PC-3 (cell line): ENCODE measurements around the gene FAS. TPM values are rescaled to one million over a fixed set of nuclear protein-coding genes. Genes with fewer than 3 reads are reported as not detected.

Source experiments
- ATAC-seq: fragments of 200-7000 bp; cut with Tn5 transposase; 2 replicates; pipeline ENCODE4 v1.9.1; 2020; ENCODE audit warnings: mild to moderate bottlenecking, moderate library complexity
- Bru-seq: library from RNA; stranded (reverse); fragments of 400-500 nt; gene quantifications from one replicate; lab custom pipeline; 2021; lab: Mats Ljungman, UMichigan
- BruChase-seq, 2 experiments: library from RNA; stranded (reverse); fragments of 400-500 nt; gene quantifications; one replicate each; lab custom pipeline; 2021; lab: Mats Ljungman, UMichigan
- BruUV-seq: library from RNA; stranded (reverse); fragments of 400-500 nt; replicated peaks from 2 replicates; lab custom pipeline; 2021; lab: Mats Ljungman, UMichigan
- CTCF ChIA-PET: fragments of 300-600 bp; sonication (Branson Sonifier 250); formaldehyde crosslinking; loops from one replicate; lab custom pipeline; 2022; ENCODE audit warnings: antibody characterized with exemption; lab: Charles Lee
- POLR2A ChIA-PET: fragments of 300-600 bp; sonication (Branson Sonifier 250); formaldehyde crosslinking; loops from one replicate; lab custom pipeline; 2022; ENCODE audit warnings: antibody characterized with exemption; ENCODE audit not compliant: unreplicated experiment; lab: Charles Lee
- DNase-seq: peaks from one replicate; pipeline ENCODE4 v3.0.0-alpha.2; 2015
- H2AFZ ChIP-seq: fragments of 300-600 bp; sonication (generic); 2 replicates; pipeline ENCODE4 v1.6.0; 2016; ENCODE audit warnings: antibody characterized with exemption, low read length
- H3F3A ChIP-seq: fragments of 300-600 bp; sonication (generic); one replicate; pipeline ENCODE4 v1.6.0; 2017; ENCODE audit warnings: antibody characterized with exemption, low read length, control low read depth, mild to moderate bottlenecking; ENCODE audit not compliant: unreplicated experiment
- H3K27ac ChIP-seq: fragments of 300-600 bp; sonication (generic); 2 replicates; pipeline ENCODE4 v1.5.1; 2016; ENCODE audit warnings: mild to moderate bottlenecking, low read length
- H3K27me3 ChIP-seq: fragments of 300-600 bp; sonication (generic); 2 replicates; pipeline ENCODE4 v1.6.1; 2016; ENCODE audit warnings: low read length, mixed read lengths
- H3K36me3 ChIP-seq: fragments of 300-600 bp; sonication (generic); 2 replicates; pipeline ENCODE4 v1.6.1; 2016; ENCODE audit warnings: low read depth, mixed run types, low read length, mixed read lengths
- H3K4me1 ChIP-seq: fragments of 300-600 bp; sonication (generic); 2 replicates; pipeline ENCODE4 v1.5.1; 2016; ENCODE audit warnings: low read length; ENCODE audit not compliant: insufficient read depth
- H3K4me2 ChIP-seq: fragments of 300-600 bp; sonication (generic); 2 replicates; pipeline ENCODE4 v1.6.0; 2016; ENCODE audit warnings: low read length
- H3K4me3 ChIP-seq: fragments of 300-600 bp; sonication (generic); 2 replicates; pipeline ENCODE4 v1.5.1; 2016; ENCODE audit warnings: mild to moderate bottlenecking, low read length, mixed read lengths
- H3K79me2 ChIP-seq: fragments of 300-600 bp; sonication (generic); 2 replicates; pipeline ENCODE4 v1.6.1; 2017; ENCODE audit warnings: low read length, mixed read lengths
- H3K9ac ChIP-seq: fragments of 300-600 bp; sonication (generic); 2 replicates; pipeline ENCODE4 v1.6.0; 2016; ENCODE audit warnings: mild to moderate bottlenecking, low read length
- H3K9me2 ChIP-seq: fragments of 300-600 bp; sonication (generic); replicated peaks from 2 replicates; pipeline ENCODE4 v1.6.1; 2016; ENCODE audit warnings: mixed run types, low read length, mixed read lengths
- H3K9me3 ChIP-seq: fragments of 300-600 bp; sonication (generic); 2 replicates; pipeline ENCODE4 v1.6.1; 2016; ENCODE audit warnings: low read length, mixed read lengths
- H4K20me1 ChIP-seq: fragments of 300-600 bp; sonication (generic); 2 replicates; pipeline ENCODE4 v1.6.1; 2016; ENCODE audit warnings: low read length, mixed read lengths
- CTCF ChIP-seq: fragments of 300-600 bp; sonication (generic); conservative IDR thresholded peaks from 2 replicates; pipeline ENCODE4 v1.5.1; 2017; ENCODE audit warnings: antibody characterized with exemption, low read depth, mild to moderate bottlenecking, low read length
- EZH2 ChIP-seq: fragments of 300-600 bp; sonication (generic); IDR thresholded peaks from one replicate; pipeline ENCODE4 v1.6.1; 2017; ENCODE audit warnings: antibody characterized with exemption, mild to moderate bottlenecking, low read length; ENCODE audit not compliant: unreplicated experiment
- EZH2phosphoT487 ChIP-seq: fragments of 300-600 bp; sonication (generic); IDR thresholded peaks from 2 replicates; pipeline ENCODE4 v1.6.1; 2018; ENCODE audit warnings: mild to moderate bottlenecking, antibody characterized with exemption, low read length, borderline replicate concordance
- intact Hi-C: fragments of 100-400 bp; cut with micrococcal nuclease; formaldehyde crosslinking; loops from 2 replicates; pipeline ENCODE4 v1.9.0; 2023
- long read RNA-seq: library from polyadenylated mRNA; unstranded; transcript quantifications from one replicate; pipeline ENCODE4 v2.0.0, GENCODE V29; 2021; ENCODE audit not compliant: unreplicated experiment
- total RNA-seq: library from RNA; depleted of rRNA; stranded (reverse); fragments of >200 nt; gene quantifications from 2 replicates; pipeline ENCODE4 v1.2.3, GENCODE V29; 2014; rRNA removed

The FAS gene
- total RNA-seq = 3.5 and 4.8 TPM in 2 replicates
- percentile 43 among the genes with signal in this experiment for Bru-seq, nascent RNA
- BruChase-seq, experiment 1, labeled RNA remaining after a 6-hour chase = percentile 47 among the genes with signal in this experiment
- BruChase-seq, experiment 2, labeled RNA remaining after a 2-hour chase = percentile 39 among the genes with signal in this experiment
- long read RNA-seq, partial matches to known transcripts = 0 of 4 reads
- long read RNA-seq, other reads (novel, unspliced or antisense) = 0 of 4 reads

GRCh38 chr10:88990384-88991160 lies at the start of gene FAS:
Gene FAS (plus strand): TSS chr10:88990798. CDS start chr10:88990877, 79 bp downstream.
- BruUV-seq = no TSS peak
- Histone ChIP-seq H3K9ac (peak within 1 kb of the TSS; percentile 57), H4K20me1 (no peaks in the 10 kb centered on the region), H3F3A (no peaks in the 10 kb centered on the region), H3K79me2 (0 out of 2 replicates have a peak, but pooled peaks cover 3% of the 10 kb centered on the region), H3K36me3 (no peaks in the 10 kb centered on the region), H3K4me3 (peak within 1 kb of the TSS; percentile 81), H3K27me3 (no peaks in the 10 kb centered on the region), H3K4me2 (peak within 1 kb of the TSS; percentile 84), H3K9me3 (no peaks in the 10 kb centered on the region), H3K9me2 (no peaks in the 10 kb centered on the region), H3K27ac (peak within 1 kb of the TSS; percentile 45), H2AFZ (peak within 1 kb of the TSS; percentile 96), H3K4me1 (peaks cover 28% of the 10 kb centered on the region)
- intact Hi-C loops = loop anchor here (2.0 to 5.0 kb wide), 3 partner anchors 16 to 140 kb away; partner anchors contain the start of genes ANKRD22 and STAMBPL1
- ATAC-seq = peak; percentile 79
- peak; percentile 66 for DNase-seq
- ChIA-PET CTCF (interaction anchor here (0.7 kb wide), 1 partner anchor 22 kb away, joined by 3 read pairs; no protein-coding TSS in a partner anchor), POLR2A (interaction anchor here (0.6 to 0.7 kb wide), 2 partner anchors 109 to 272 kb away, joined by 4 to 6 read pairs; no protein-coding TSS in a partner anchor)
- TF ChIP-seq CTCF (no peak), EZH2 (no peak)

GRCh38 chr10:88941026-88941425 lies 49.6 kb upstream of the FAS start:
- H3K27me3 ChIP-seq = no peaks in the 10 kb centered on the region
- TF ChIP-seq EZH2 = no peak
- no peak for TF ChIP-seq EZH2phosphoT487
- no peak for TF ChIP-seq CTCF
- no peak for DNase-seq
- no peak overlapping the region for H3K4me3 ChIP-seq
- H3K27ac ChIP-seq = no peak overlapping the region
- H3K79me2 ChIP-seq = no peaks in the 10 kb centered on the region
- H3K9me3 ChIP-seq = no peaks in the 10 kb centered on the region
- no peaks in the 10 kb centered on the region for H4K20me1 ChIP-seq
- H3K4me2 ChIP-seq = no peak overlapping the region
- POLR2A ChIA-PET = no interaction called here
- H3K4me1 ChIP-seq = no peaks in the 10 kb centered on the region
- no peak overlapping the region for H3K9ac ChIP-seq
- CTCF ChIA-PET = no interaction called here
- no peaks in the 10 kb centered on the region for H3K9me2 ChIP-seq
- no peak for ATAC-seq
- intact Hi-C loops = no loop called here
- H3F3A ChIP-seq = no peaks in the 10 kb centered on the region
- H3K36me3 ChIP-seq = no peaks in the 10 kb centered on the region
- no peak overlapping the region for H2AFZ ChIP-seq
- BruUV-seq = no TSS peak
